Astrocyte (in vitro differentiated cells and primary cell): Measurements from ENCODE around the gene DCC.

ENCODE experiments used
- CTCF ChIP-seq: IDR thresholded peaks from 2 replicates; pipeline ENCODE4 v1.5.1; 2011; ENCODE audit warnings: low read depth, mild to moderate bottlenecking, inconsistent platforms, low read length, moderate library complexity; ENCODE audit not compliant: insufficient read depth
- EZH2 ChIP-seq: IDR thresholded peaks from 2 replicates; pipeline ENCODE4 v1.6.1; 2012; ENCODE audit warnings: mild to moderate bottlenecking, low read length, inconsistent platforms; ENCODE audit not compliant: insufficient read depth

DNA sequence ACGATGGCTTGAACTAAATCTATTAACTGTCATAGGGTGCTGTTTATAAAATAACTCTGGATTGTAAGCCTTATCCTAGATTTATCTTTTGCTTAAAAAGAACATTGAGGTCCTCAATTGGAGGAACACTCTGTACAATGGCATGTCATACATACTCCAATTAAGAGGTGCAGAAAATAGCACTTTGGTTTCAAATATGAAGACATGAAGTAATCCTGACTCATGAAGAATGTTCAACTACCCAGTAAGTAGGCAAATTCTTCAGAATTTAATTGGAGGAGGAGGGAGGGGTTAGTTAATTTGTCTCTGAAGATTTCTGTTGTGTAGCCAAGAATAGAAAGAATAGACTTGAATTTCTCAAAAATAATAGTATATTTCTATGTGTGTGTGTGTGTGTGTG is 36.1 kb downstream of the DCC start:
- no peak for TF ChIP-seq CTCF
- TF ChIP-seq EZH2: no peak
